HEK293T (cell line): ENCODE results near the gene SHISA6.

Source experiments
- BHLHE40 ChIP-seq: fragments of 450-650 bp; IDR thresholded peaks from 2 replicates; pipeline ENCODE4 v1.6.1; 2016; ENCODE audit warnings: mild to moderate bottlenecking, moderate library complexity, borderline replicate concordance
- ELF4 ChIP-seq: fragments of 450-650 bp; IDR thresholded peaks from 2 replicates; pipeline ENCODE4 v1.6.1; 2017; ENCODE audit warnings: antibody characterized with exemption
- FOXA1 ChIP-seq: fragments of 450-650 bp; IDR thresholded peaks from 2 replicates; pipeline ENCODE4 v1.6.1; 2016; ENCODE audit warnings: mild to moderate bottlenecking
- HDGF ChIP-seq: fragments of 450-650 bp; IDR thresholded peaks from 2 replicates; pipeline ENCODE4 v1.6.1; 2017; ENCODE audit warnings: antibody characterized with exemption, borderline replicate concordance
- SP1 ChIP-seq: fragments of 450-650 bp; IDR thresholded peaks from 2 replicates; pipeline ENCODE4 v1.6.1; 2017
- SUZ12 ChIP-seq: fragments of 450-650 bp; IDR thresholded peaks from 2 replicates; pipeline ENCODE4 v1.6.1; 2016; ENCODE audit warnings: mild to moderate bottlenecking
- TARDBP ChIP-seq: fragments of 450-650 bp; IDR thresholded peaks from 2 replicates; pipeline ENCODE4 v1.6.1; 2016
- TF ChIP-seq, protein P1 (sequence below): fragments of 450-650 bp; IDR thresholded peaks from 2 replicates; pipeline ENCODE4 v1.6.1; 2016

DNA sequence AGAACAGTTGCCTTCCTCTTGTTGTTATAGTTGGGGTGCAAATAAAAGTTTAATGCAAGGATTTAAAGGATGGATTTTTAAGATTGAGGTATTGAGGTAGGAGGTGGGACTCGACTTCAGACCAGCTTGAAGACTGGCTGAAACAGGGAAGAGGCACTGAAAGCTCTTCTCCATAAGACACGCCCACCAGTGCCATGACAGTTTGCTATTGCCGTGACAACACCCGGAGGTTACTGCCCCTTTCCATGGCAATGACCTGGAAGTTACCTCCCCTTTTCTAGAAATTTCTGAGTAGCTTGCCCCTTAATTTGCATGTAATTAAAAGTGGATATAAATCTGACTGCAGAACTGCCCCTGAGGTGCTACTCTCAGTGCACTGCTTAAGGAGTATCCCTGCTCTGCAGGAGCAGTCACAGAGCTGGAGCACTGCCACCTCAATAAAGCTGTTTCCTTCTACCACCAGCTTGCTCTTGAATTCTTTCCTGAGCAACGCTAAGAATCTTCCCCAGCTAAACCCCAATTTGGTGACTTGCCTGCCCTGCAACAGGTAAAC, 122.6 kb downstream of the SHISA6 start:
- TF ChIP-seq SP1 (no peak), HDGF (no peak), ELF4 (no peak), TARDBP (no peak), SUZ12 (no peak), BHLHE40 (no peak), FOXA1 (no peak)
- TF ChIP-seq, protein P1, sequence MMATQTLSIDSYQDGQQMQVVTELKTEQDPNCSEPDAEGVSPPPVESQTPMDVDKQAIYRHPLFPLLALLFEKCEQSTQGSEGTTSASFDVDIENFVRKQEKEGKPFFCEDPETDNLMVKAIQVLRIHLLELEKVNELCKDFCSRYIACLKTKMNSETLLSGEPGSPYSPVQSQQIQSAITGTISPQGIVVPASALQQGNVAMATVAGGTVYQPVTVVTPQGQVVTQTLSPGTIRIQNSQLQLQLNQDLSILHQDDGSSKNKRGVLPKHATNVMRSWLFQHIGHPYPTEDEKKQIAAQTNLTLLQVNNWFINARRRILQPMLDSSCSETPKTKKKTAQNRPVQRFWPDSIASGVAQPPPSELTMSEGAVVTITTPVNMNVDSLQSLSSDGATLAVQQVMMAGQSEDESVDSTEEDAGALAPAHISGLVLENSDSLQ = no peak
